HepG2 (cell line): ENCODE measurements around the gene MT1F. TPM values are rescaled to one million over a fixed set of nuclear protein-coding genes. Genes with fewer than 3 reads are reported as not detected.

Source experiments
- AHR ChIP-seq: IDR thresholded peaks from 2 replicates; pipeline ENCODE4 v1.6.1; 2018; ENCODE audit warnings: missing genetic modification reagents, missing compliant biosample characterization
- AKAP8 ChIP-seq: sonication (generic); formaldehyde crosslinking; IDR thresholded peaks from 2 replicates; pipeline ENCODE4 v1.5.1; 2020; ENCODE audit warnings: mild to moderate bottlenecking, missing genetic modification reagents
- KAT8 ChIP-seq: IDR thresholded peaks from 2 replicates; pipeline ENCODE4 v1.6.1; 2016; ENCODE audit warnings: missing genetic modification reagents, missing compliant biosample characterization
- SIN3A ChIP-seq: IDR thresholded peaks from 2 replicates; pipeline ENCODE4 v1.6.1; 2011; ENCODE audit warnings: low read depth, mild to moderate bottlenecking, control low read depth, low read length, borderline replicate concordance
- SNAPC2 ChIP-seq: sonication (generic); formaldehyde crosslinking; IDR thresholded peaks from 2 replicates; pipeline ENCODE4 v1.8.1; 2022; ENCODE audit warnings: mild to moderate bottlenecking, missing genetic modification reagents
- ZKSCAN5 ChIP-seq: sonication (generic); formaldehyde crosslinking; IDR thresholded peaks from 2 replicates; pipeline ENCODE4 v1.5.1; 2020; ENCODE audit warnings: mild to moderate bottlenecking, missing genetic modification reagents
- ZNF160 ChIP-seq: sonication (generic); formaldehyde crosslinking; IDR thresholded peaks from 2 replicates; pipeline ENCODE4 v1.8.0; 2022; ENCODE audit warnings: mild to moderate bottlenecking, inconsistent platforms, missing genetic modification reagents
- ZNF484 ChIP-seq: sonication (generic); formaldehyde crosslinking; IDR thresholded peaks from 2 replicates; pipeline ENCODE4 v1.5.1; 2020; ENCODE audit warnings: mild to moderate bottlenecking, low read depth, missing genetic modification reagents, borderline replicate concordance
- ZNF501 ChIP-seq: sonication (generic); formaldehyde crosslinking; IDR thresholded peaks from 2 replicates; pipeline ENCODE4 v1.5.1; 2020; ENCODE audit warnings: mild to moderate bottlenecking, moderate library complexity, missing genetic modification reagents
- ZNF567 ChIP-seq: sonication (generic); formaldehyde crosslinking; IDR thresholded peaks from 2 replicates; pipeline ENCODE4 v1.8.1; 2023; ENCODE audit warnings: mild to moderate bottlenecking, missing genetic modification reagents, borderline replicate concordance
- ZNF589 ChIP-seq: sonication (generic); formaldehyde crosslinking; conservative IDR thresholded peaks from 2 replicates; pipeline ENCODE4 v1.8.0; 2022; ENCODE audit warnings: mild to moderate bottlenecking, moderate library complexity, missing genetic modification reagents
- ZNF747 ChIP-seq: sonication (generic); formaldehyde crosslinking; IDR thresholded peaks from 2 replicates; pipeline ENCODE4 v1.8.1; 2023; ENCODE audit warnings: missing genetic modification reagents, mild to moderate bottlenecking, borderline replicate concordance
- ZNF770 ChIP-seq: sonication (generic); formaldehyde crosslinking; IDR thresholded peaks from 2 replicates; pipeline ENCODE4 v1.5.0; 2020; ENCODE audit warnings: mild to moderate bottlenecking, missing genetic modification reagents
- ZNF850 ChIP-seq: sonication (generic); formaldehyde crosslinking; conservative IDR thresholded peaks from 2 replicates; pipeline ENCODE4 v1.9.0; 2021; ENCODE audit warnings: mild to moderate bottlenecking, missing genetic modification reagents
- polyA plus RNA-seq, 8 experiments: library from polyadenylated mRNA; depleted of rRNA in 3 of 8; stranded (reverse) in 7 of 8; unstranded in 1 of 8; fragments of >200 nt; fragmentation: Illumina TruSeq in 4 of 8; extraction: Trizol in 4 of 8; gene quantifications; 2 replicates each; pipeline versions ENCODE4 v1.2.1 to v1.2.3, GENCODE V29; 2011 to 2016; ENCODE audit warnings: low read depth in 4 of 8, missing spikeins in 1 of 8, mixed read lengths in 1 of 8; ENCODE audit not compliant: insufficient read depth in 1 of 8
- total RNA-seq, 5 experiments: library from RNA; depleted of rRNA; stranded (reverse); fragments of >200 nt; fragmentation: Illumina TruSeq; extraction: Trizol; gene quantifications; 2 replicates each; pipeline ENCODE4 v1.2.3, GENCODE V29; 2016; ENCODE audit warnings: low read depth in 1 of 5
- TF ChIP-seq, protein P1 (sequence below): sonication (generic); formaldehyde crosslinking; IDR thresholded peaks from 2 replicates; pipeline ENCODE4 v1.5.1; 2020; ENCODE audit warnings: missing genetic modification reagents, mild to moderate bottlenecking, borderline replicate concordance
- TF ChIP-seq, protein P2 (sequence below): sonication (generic); formaldehyde crosslinking; IDR thresholded peaks from 2 replicates; pipeline ENCODE4 v1.4.0; 2020; ENCODE audit warnings: missing genetic modification reagents
- TF ChIP-seq, protein P3 (sequence below): sonication (generic); formaldehyde crosslinking; IDR thresholded peaks from 2 replicates; pipeline ENCODE4 v1.8.0; 2022; ENCODE audit warnings: missing genetic modification reagents, mild to moderate bottlenecking, moderate library complexity, borderline replicate concordance
- TF ChIP-seq, protein P4 (sequence below): sonication (generic); formaldehyde crosslinking; IDR thresholded peaks from 2 replicates; pipeline ENCODE4 v1.4.0; 2020; ENCODE audit warnings: missing genetic modification reagents, borderline replicate concordance

MT1F gene
- total and polyA plus RNA-seq, 2 of the 13 experiments (the other 11 are each of a cell fraction or from before 2014, with no cell fraction given): 1.9 to 169 TPM

DNA sequence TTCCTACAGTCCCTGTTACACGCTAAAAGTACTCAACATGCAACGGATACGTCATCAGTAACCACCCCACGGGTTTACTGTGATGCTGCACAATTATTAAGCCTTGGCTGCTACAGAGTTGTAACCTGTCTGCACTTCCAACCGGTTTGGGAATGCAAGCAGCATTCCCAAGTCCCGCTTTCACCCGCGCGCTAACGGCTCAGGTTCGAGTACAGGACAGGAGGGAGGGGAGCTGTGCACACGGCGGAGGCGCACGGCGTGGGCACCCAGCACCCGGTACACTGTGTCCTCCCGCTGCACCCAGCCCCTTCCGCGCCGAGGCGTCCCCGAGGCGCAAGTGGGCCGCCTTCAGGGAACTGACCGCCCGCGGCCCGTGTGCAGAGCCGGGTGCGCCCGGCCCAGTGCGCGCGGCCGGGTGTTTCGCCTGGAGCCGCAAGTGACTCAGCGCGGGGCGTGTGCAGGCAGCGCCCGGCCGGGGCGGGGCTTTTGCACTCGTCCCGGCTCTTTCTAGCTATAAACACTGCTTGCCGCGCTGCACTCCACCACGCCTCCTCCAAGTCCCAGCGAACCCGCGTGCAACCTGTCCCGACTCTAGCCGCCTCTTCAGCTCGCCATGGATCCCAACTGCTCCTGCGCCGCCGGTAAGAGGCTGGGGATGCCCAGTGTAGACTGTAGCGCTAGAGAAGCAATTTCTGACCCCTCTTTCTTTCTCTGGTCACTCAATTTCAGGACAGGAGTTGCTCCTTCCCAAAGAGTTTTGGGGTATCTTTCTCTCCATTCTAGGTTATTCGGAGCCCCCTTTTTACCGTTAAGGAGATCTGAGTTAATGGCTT lies 49.5 kb upstream of the MT1F start, which contains the start of gene MT2A (continued):
- TF ChIP-seq, protein P1, sequence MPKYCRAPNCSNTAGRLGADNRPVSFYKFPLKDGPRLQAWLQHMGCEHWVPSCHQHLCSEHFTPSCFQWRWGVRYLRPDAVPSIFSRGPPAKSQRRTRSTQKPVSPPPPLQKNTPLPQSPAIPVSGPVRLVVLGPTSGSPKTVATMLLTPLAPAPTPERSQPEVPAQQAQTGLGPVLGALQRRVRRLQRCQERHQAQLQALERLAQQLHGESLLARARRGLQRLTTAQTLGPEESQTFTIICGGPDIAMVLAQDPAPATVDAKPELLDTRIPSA (CRISPR knock-in tag): no peak
- TF ChIP-seq ZNF770 (CRISPR knock-in tag): peak; percentile 27; the same call in 1 of the 2 replicates
- no peak for TF ChIP-seq ZNF484 (CRISPR knock-in tag)
- 0 out of 2 replicates have a peak, but pooled peaks have one; percentile 32 for TF ChIP-seq ZKSCAN5 (CRISPR knock-in tag)
- peak; percentile 89; the same call in 1 of the 2 replicates for TF ChIP-seq ZNF589 (CRISPR knock-in tag)
- TF ChIP-seq, protein P2, sequence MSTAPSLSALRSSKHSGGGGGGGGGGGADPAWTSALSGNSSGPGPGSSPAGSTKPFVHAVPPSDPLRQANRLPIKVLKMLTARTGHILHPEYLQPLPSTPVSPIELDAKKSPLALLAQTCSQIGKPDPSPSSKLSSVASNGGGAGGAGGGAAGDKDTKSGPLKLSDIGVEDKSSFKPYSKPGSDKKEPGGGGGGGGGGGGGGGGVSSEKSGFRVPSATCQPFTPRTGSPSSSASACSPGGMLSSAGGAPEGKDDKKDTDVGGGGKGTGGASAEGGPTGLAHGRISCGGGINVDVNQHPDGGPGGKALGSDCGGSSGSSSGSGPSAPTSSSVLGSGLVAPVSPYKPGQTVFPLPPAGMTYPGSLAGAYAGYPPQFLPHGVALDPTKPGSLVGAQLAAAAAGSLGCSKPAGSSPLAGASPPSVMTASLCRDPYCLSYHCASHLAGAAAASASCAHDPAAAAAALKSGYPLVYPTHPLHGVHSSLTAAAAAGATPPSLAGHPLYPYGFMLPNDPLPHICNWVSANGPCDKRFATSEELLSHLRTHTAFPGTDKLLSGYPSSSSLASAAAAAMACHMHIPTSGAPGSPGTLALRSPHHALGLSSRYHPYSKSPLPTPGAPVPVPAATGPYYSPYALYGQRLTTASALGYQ (CRISPR knock-in tag): peak; percentile 90
- peak; percentile 69; the same call in 1 of the 2 replicates for TF ChIP-seq KAT8
- peak; percentile 93 for TF ChIP-seq SIN3A
- TF ChIP-seq ZNF160 (CRISPR knock-in tag): peak; percentile 88
- TF ChIP-seq ZNF850 (CRISPR knock-in tag): 0 out of 2 replicates have a peak, but pooled peaks have one; percentile 11
- TF ChIP-seq, protein P3, sequence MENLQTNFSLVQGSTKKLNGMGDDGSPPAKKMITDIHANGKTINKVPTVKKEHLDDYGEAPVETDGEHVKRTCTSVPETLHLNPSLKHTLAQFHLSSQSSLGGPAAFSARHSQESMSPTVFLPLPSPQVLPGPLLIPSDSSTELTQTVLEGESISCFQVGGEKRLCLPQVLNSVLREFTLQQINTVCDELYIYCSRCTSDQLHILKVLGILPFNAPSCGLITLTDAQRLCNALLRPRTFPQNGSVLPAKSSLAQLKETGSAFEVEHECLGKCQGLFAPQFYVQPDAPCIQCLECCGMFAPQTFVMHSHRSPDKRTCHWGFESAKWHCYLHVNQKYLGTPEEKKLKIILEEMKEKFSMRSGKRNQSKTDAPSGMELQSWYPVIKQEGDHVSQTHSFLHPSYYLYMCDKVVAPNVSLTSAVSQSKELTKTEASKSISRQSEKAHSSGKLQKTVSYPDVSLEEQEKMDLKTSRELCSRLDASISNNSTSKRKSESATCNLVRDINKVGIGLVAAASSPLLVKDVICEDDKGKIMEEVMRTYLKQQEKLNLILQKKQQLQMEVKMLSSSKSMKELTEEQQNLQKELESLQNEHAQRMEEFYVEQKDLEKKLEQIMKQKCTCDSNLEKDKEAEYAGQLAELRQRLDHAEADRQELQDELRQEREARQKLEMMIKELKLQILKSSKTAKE: 0 out of 2 replicates have a peak, but pooled peaks have one; percentile 11
- TF ChIP-seq SNAPC2 (CRISPR knock-in tag): peak; percentile 88; the same call in 1 of the 2 replicates
- TF ChIP-seq ZNF567: peak; percentile 79
- no peak for TF ChIP-seq AHR
- TF ChIP-seq ZNF747 (CRISPR knock-in tag): no peak; the same call in 1 of the 2 replicates
- peak; percentile 36; the same call in 1 of the 2 replicates for TF ChIP-seq ZNF501 (CRISPR knock-in tag)
- TF ChIP-seq AKAP8: 0 out of 2 replicates have a peak, but pooled peaks have one; percentile 53
- TF ChIP-seq, protein P4, sequence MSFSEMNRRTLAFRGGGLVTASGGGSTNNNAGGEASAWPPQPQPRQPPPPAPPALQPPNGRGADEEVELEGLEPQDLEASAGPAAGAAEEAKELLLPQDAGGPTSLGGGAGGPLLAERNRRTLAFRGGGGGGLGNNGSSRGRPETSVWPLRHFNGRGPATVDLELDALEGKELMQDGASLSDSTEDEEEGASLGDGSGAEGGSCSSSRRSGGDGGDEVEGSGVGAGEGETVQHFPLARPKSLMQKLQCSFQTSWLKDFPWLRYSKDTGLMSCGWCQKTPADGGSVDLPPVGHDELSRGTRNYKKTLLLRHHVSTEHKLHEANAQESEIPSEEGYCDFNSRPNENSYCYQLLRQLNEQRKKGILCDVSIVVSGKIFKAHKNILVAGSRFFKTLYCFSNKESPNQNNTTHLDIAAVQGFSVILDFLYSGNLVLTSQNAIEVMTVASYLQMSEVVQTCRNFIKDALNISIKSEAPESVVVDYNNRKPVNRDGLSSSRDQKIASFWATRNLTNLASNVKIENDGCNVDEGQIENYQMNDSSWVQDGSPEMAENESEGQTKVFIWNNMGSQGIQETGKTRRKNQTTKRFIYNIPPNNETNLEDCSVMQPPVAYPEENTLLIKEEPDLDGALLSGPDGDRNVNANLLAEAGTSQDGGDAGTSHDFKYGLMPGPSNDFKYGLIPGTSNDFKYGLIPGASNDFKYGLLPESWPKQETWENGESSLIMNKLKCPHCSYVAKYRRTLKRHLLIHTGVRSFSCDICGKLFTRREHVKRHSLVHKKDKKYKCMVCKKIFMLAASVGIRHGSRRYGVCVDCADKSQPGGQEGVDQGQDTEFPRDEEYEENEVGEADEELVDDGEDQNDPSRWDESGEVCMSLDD (CRISPR knock-in tag): 0 out of 2 replicates have a peak, but pooled peaks have one; percentile 20
